H1 (cell line): ENCODE measurements around the gene MAGOHB. TPM values are rescaled to one million over a fixed set of nuclear protein-coding genes. Genes with fewer than 3 reads are reported as not detected.

Experiments
- CTCF ChIA-PET: fragments of 300-600 bp; sonication (Branson Sonifier 250); formaldehyde crosslinking; loops from one replicate; lab custom pipeline; 2021; ENCODE audit not compliant: partially characterized antibody; lab: Charles Lee
- POLR2A ChIA-PET: fragments of 300-600 bp; sonication (Branson Sonifier 250); formaldehyde crosslinking; loops from one replicate; lab custom pipeline; 2021; ENCODE audit warnings: inconsistent platforms; ENCODE audit not compliant: partially characterized antibody; lab: Charles Lee
- DNase-seq, 2 experiments: peaks; one replicate each; pipeline versions ENCODE4 v3.0.0 to v3.0.0-alpha.2; 2010 to 2022; ENCODE audit warnings: low spot score in 2 of 2, low read depth in 1 of 2, mixed read lengths in 1 of 2
- FAIRE-seq: peaks from 2 replicates; lab custom pipeline; 2011; peaks lifted over from hg19 to GRCh38; lab: Jason Lieb, UNC
- H2AFZ ChIP-seq: 2 replicates; pipeline ENCODE4 v1.8.1; 2012; ENCODE audit warnings: low read length, inconsistent platforms
- H2AK5ac ChIP-seq: 2 replicates; pipeline ENCODE4 v1.6.1; 2013; ENCODE audit warnings: low read depth, low read length
- H2BK120ac ChIP-seq: replicated peaks from 2 replicates; pipeline ENCODE3; 2013; ENCODE audit warnings: low read depth, low read length, inconsistent platforms
- H2BK12ac ChIP-seq: 2 replicates; pipeline ENCODE4 v1.6.1; 2013; ENCODE audit warnings: low read depth, low read length
- H2BK15ac ChIP-seq: 2 replicates; pipeline ENCODE4 v1.6.1; 2013; ENCODE audit warnings: low read length
- H2BK20ac ChIP-seq: 2 replicates; pipeline ENCODE4 v1.6.1; 2013; ENCODE audit warnings: low read length
- H2BK5ac ChIP-seq: 2 replicates; pipeline ENCODE4 v1.6.1; 2013; ENCODE audit warnings: low read depth, low read length
- H3K14ac ChIP-seq: 2 replicates; pipeline ENCODE4 v1.6.1; 2013; ENCODE audit warnings: inconsistent platforms; ENCODE audit not compliant: insufficient read length
- H3K18ac ChIP-seq: 2 replicates; pipeline ENCODE4 v1.6.1; 2013; ENCODE audit warnings: low read length; ENCODE audit errors: extremely low read depth
- H3K23ac ChIP-seq: 2 replicates; pipeline ENCODE4 v1.6.1; 2013; ENCODE audit warnings: inconsistent platforms; ENCODE audit not compliant: insufficient read length
- H3K23me2 ChIP-seq: 2 replicates; pipeline ENCODE4 v1.6.1; 2013; ENCODE audit warnings: low read depth, low read length
- H3K27ac ChIP-seq: 2 replicates; pipeline ENCODE4 v1.6.1; 2011; ENCODE audit warnings: low read depth, low read length, inconsistent platforms
- H3K27me3 ChIP-seq, 4 experiments: replicated peaks in 1 of 4; 1 replicate in 1 of 4; 2 replicates in 3 of 4; pipeline versions ENCODE4 v1.6.1 to v1.8.1; 2011 to 2013; ENCODE audit warnings: low read length in 3 of 4, mild to moderate bottlenecking in 3 of 4, inconsistent platforms in 2 of 4, mixed read lengths in 2 of 4, moderate library complexity in 1 of 4; ENCODE audit not compliant: control insufficient read depth in 3 of 4, insufficient read depth in 3 of 4; ENCODE audit errors: extremely low read depth in 1 of 4
- H3K36me3 ChIP-seq, 4 experiments: 2 replicates each; pipeline versions ENCODE4 v1.6.1 to v1.8.1; 2011 to 2013; ENCODE audit warnings: mild to moderate bottlenecking in 4 of 4, low read length in 3 of 4, moderate library complexity in 2 of 4, control low read depth in 1 of 4, inconsistent platforms in 1 of 4; ENCODE audit not compliant: insufficient read depth in 4 of 4, control insufficient read depth in 2 of 4
- H3K4ac ChIP-seq: replicated peaks from 2 replicates; pipeline ENCODE3; 2013; ENCODE audit warnings: low read length, low read depth, mixed read lengths, inconsistent platforms; ENCODE audit not compliant: insufficient read length
- H3K4me1 ChIP-seq, 4 experiments: replicated peaks in 1 of 4; 1 replicate in 1 of 4; 2 replicates in 3 of 4; pipeline versions ENCODE4 v1.6.1 to v1.8.1; 2011 to 2013; ENCODE audit warnings: low read length in 3 of 4, inconsistent platforms in 2 of 4, mixed read lengths in 1 of 4; ENCODE audit not compliant: insufficient read depth in 4 of 4, control insufficient read depth in 3 of 4
- H3K4me2 ChIP-seq, 2 experiments: 2 replicates each; pipeline versions ENCODE4 v1.6.1 to v1.8.1; 2011 to 2013; ENCODE audit warnings: low read depth in 2 of 2, low read length in 2 of 2, control low read depth in 1 of 2, inconsistent platforms in 1 of 2, mild to moderate bottlenecking in 1 of 2; ENCODE audit not compliant: insufficient read depth in 1 of 2
- H3K4me3 ChIP-seq, 4 experiments: fragments of 200-600, 300-600 bp in 1 of 4; sonication (generic), shearing (Covaris generic), sonication (Bioruptor Twin) in 1 of 4; 2 replicates each; pipeline versions ENCODE4 v1.5.1 to v1.8.1; 2011 to 2016; ENCODE audit warnings: low read length in 4 of 4, low read depth in 3 of 4, control low read depth in 2 of 4, inconsistent platforms in 2 of 4, mild to moderate bottlenecking in 2 of 4, mixed read lengths in 1 of 4, moderate library complexity in 1 of 4; ENCODE audit not compliant: insufficient read depth in 2 of 4; ENCODE audit errors: extremely low read depth in 1 of 4
- H3K56ac ChIP-seq: replicated peaks from 2 replicates; pipeline ENCODE3; 2013; ENCODE audit warnings: low read depth, mild to moderate bottlenecking, mixed read lengths, low read length, inconsistent platforms; ENCODE audit not compliant: insufficient read length
- H3K79me1 ChIP-seq: 2 replicates; pipeline ENCODE4 v1.6.1; 2013; ENCODE audit warnings: low read depth, low read length, control low read depth
- H3K79me2 ChIP-seq, 2 experiments: 2 replicates each; pipeline versions ENCODE4 v1.6.1 to v1.8.1; 2012 to 2013; ENCODE audit warnings: low read length in 2 of 2, mild to moderate bottlenecking in 2 of 2, inconsistent platforms in 1 of 2; ENCODE audit not compliant: insufficient read depth in 2 of 2, control insufficient read depth in 1 of 2
- H3K9ac ChIP-seq, 4 experiments: replicated peaks in 1 of 4; 1 replicate in 1 of 4; 2 replicates in 3 of 4; pipeline versions ENCODE4 v1.6.1 to v1.8.1; 2011 to 2013; ENCODE audit warnings: low read depth in 3 of 4, low read length in 3 of 4, control low read depth in 2 of 4, mild to moderate bottlenecking in 2 of 4, moderate library complexity in 2 of 4, inconsistent platforms in 1 of 4; ENCODE audit errors: extremely low read depth in 1 of 4
- H3K9me3 ChIP-seq, 2 experiments: 2 replicates each; pipeline versions ENCODE4 v1.6.1 to v1.8.1; 2012 to 2013; ENCODE audit warnings: mild to moderate bottlenecking in 2 of 2, moderate library complexity in 2 of 2, control low read depth in 1 of 2, inconsistent platforms in 1 of 2, low read depth in 1 of 2, low read length in 1 of 2, mixed read lengths in 1 of 2; ENCODE audit not compliant: insufficient read depth in 2 of 2
- H4K20me1 ChIP-seq, 2 experiments: replicated peaks in 1 of 2; 2 replicates each; pipeline versions ENCODE3 to v1.8.1; 2011 to 2013; ENCODE audit warnings: inconsistent platforms in 2 of 2, low read length in 2 of 2, mild to moderate bottlenecking in 1 of 2; ENCODE audit not compliant: insufficient read depth in 2 of 2, control insufficient read depth in 1 of 2
- H4K5ac ChIP-seq: 2 replicates; pipeline ENCODE4 v1.6.1; 2013; ENCODE audit warnings: low read length, low read depth, mixed read lengths, inconsistent platforms; ENCODE audit not compliant: insufficient read length
- H4K8ac ChIP-seq: 2 replicates; pipeline ENCODE4 v1.8.0; 2013; ENCODE audit warnings: mild to moderate bottlenecking, moderate library complexity, low read length, inconsistent platforms; ENCODE audit not compliant: insufficient read depth; ENCODE audit errors: extremely low read depth
- H4K91ac ChIP-seq: replicated peaks from 2 replicates; pipeline ENCODE3; 2013; ENCODE audit warnings: low read length, mixed read lengths, inconsistent platforms; ENCODE audit not compliant: insufficient read length
- SP4 ChIP-seq: IDR thresholded peaks from 2 replicates; pipeline ENCODE4 v1.6.1; 2012; ENCODE audit warnings: low read length, inconsistent platforms
- WGBS, 2 experiments: shearing (Covaris generic) in 1 of 2; methylation state at CpG; one replicate each; pipeline versions ENCODE4 v1.1.6 to v1.1.7; 2013 to 2015; ENCODE audit warnings: low lambda C conversion rate in 2 of 2, mixed read lengths in 2 of 2, inconsistent platforms in 1 of 2, low coverage in 1 of 2, missing lambda C conversion rate in 1 of 2; ENCODE audit not compliant: insufficient replicate concordance in 2 of 2, insufficient coverage in 1 of 2, insufficient read length in 1 of 2; ENCODE audit errors: extremely low coverage in 1 of 2, missing lambda C conversion rate in 1 of 2; 5-methylcytosine and 5-hydroxymethylcytosine counted together
- polyA plus RNA-seq, 7 experiments: library from polyadenylated mRNA; depleted of rRNA in 3 of 7; stranded (reverse) in 5 of 7; unstranded in 2 of 7; fragments of >200 nt in 5 of 7; fragments of 200-250 nt in 2 of 7; gene quantifications; 1 replicate in 5 of 7; 2 replicates in 1 of 7; 4 replicates in 1 of 7; pipeline versions ENCODE4 v1.2.1 to v1.2.3, GENCODE V29; 2011 to 2013; ENCODE audit warnings: missing spikeins in 2 of 7, mixed read lengths in 2 of 7
- total RNA-seq: library from RNA; stranded (reverse); fragmentation: NEBNext Ultra II Directional; extraction: Animal tissue kit (Norgen Biotek cat#: 25700); gene quantifications from 2 replicates; pipeline ENCODE4 v1.2.1, GENCODE V29; 2021
- TF ChIP-seq, protein P1 (sequence below): IDR thresholded peaks from 2 replicates; pipeline ENCODE4 v1.6.1; 2011; ENCODE audit warnings: low read depth, mild to moderate bottlenecking, low read length; ENCODE audit not compliant: insufficient read depth

Gene MAGOHB
- total and polyA plus RNA-seq, 2 of the 8 experiments (the other 6 are each of a cell fraction or from before 2014, with no cell fraction given), result 21.5 to 53.7 TPM

DNA sequence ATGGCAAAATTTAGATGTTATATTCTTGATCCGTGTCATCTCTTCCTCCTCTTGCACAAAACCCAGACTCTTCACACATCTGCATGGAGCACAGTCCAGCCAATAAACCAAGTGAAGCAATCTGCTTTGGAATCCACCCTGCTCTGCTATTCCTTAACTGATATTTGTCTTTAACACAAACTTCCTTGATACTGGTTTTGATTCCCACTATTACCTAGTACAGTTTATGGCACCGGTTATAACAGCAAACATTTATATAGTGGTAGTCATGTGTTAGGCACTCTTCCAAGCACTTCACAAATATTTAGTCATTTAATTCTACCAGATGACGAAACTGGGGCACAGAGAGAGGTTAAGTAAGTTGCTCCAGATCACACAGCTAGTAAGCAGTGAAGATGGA is 47.9 kb upstream of the MAGOHB start:
- Histone ChIP-seq H3K9ac (no peak overlapping the region), H4K20me1 (no peaks in the 10 kb centered on the region)
- POLR2A ChIA-PET, result no interaction called here
- TF ChIP-seq, protein P1, sequence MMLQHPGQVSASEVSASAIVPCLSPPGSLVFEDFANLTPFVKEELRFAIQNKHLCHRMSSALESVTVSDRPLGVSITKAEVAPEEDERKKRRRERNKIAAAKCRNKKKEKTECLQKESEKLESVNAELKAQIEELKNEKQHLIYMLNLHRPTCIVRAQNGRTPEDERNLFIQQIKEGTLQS, result no peak
- no peak for TF ChIP-seq SP4
- TF ChIP-seq, all 59 proteins: peak for 0
- peaks cover 5 to 9% of the 10 kb centered on the region in 2 experiments for H3K9me3 ChIP-seq
- H3K36me3 ChIP-seq, result no peaks in the 10 kb centered on the region
- H3K18ac ChIP-seq, result no peak overlapping the region
- H2BK20ac ChIP-seq, result no peak overlapping the region
- H3K79me2 ChIP-seq, result no peaks in the 10 kb centered on the region
- FAIRE-seq, result no peak
- CTCF ChIA-PET, result no interaction called here
- no peak overlapping the region for H3K56ac ChIP-seq
- H3K4me2 ChIP-seq, result no peak overlapping the region
- no peak overlapping the region for H3K27ac ChIP-seq
- WGBS, 2 experiments, result 75% methylated on average over 3 of the region's 3 CpGs; no CpG with 5 or more reads in 1 of the 2 experiments
- no peak overlapping the region for H2BK12ac ChIP-seq
- H2BK120ac ChIP-seq, result no peak overlapping the region
- H3K14ac ChIP-seq, result no peak overlapping the region
- H3K79me1 ChIP-seq, result no peaks in the 10 kb centered on the region
- H2BK5ac ChIP-seq, result no peak overlapping the region
- H4K91ac ChIP-seq, result no peak overlapping the region
- H3K23me2 ChIP-seq, result no peaks in the 10 kb centered on the region
- no peak overlapping the region for H3K4me3 ChIP-seq
- no peak overlapping the region for H4K5ac ChIP-seq
- DNase-seq, result no peak
- no peak overlapping the region for H2AFZ ChIP-seq
- no peak overlapping the region for H2AK5ac ChIP-seq
- H3K4ac ChIP-seq, result no peak overlapping the region
- no peak overlapping the region for H3K23ac ChIP-seq
- H4K8ac ChIP-seq, result no peak overlapping the region
- no peak overlapping the region for H2BK15ac ChIP-seq
- H3K4me1 ChIP-seq, result no peaks in the 10 kb centered on the region
- no peaks in the 10 kb centered on the region for H3K27me3 ChIP-seq
